Motor neuron (in vitro differentiated cells): Measurements from ENCODE around the gene POLR1C. TPM values are rescaled to one million over a fixed set of nuclear protein-coding genes. Genes with fewer than 3 reads are reported as not detected.

Experiments used
- ATAC-seq, 8 experiments: fragments of 200-7000 bp; cut with Tn5 transposase; replicated peaks in 6 of 8; 2 replicates each; pipeline ENCODE4 v1.8.0; 2021; ENCODE audit warnings: mild to moderate bottlenecking in 8 of 8, moderate library complexity in 8 of 8
- H3K27ac ChIP-seq, 2 donors: fragments of 250-450 bp; sonication (Bioruptor Pico); 2 replicates each; pipeline ENCODE4 v1.9.0; 2021; ENCODE audit warnings: antibody characterized with exemption in 2 of 2, mild to moderate bottlenecking in 2 of 2, moderate library complexity in 1 of 2
- H3K4me1 ChIP-seq, 2 donors: fragments of 250-450 bp; sonication (Bioruptor Pico); replicated peaks in 1 of 2; 2 replicates each; pipeline ENCODE4 v1.6.1; 2021; ENCODE audit warnings: antibody characterized with exemption in 2 of 2, mild to moderate bottlenecking in 2 of 2, moderate library complexity in 1 of 2
- H3K4me3 ChIP-seq, 5 donors: fragments of 250-450 bp; sonication (Bioruptor Pico); 2 replicates each; pipeline ENCODE4 v1.9.0; 2021; ENCODE audit warnings: antibody characterized with exemption in 5 of 5, mild to moderate bottlenecking in 5 of 5, moderate library complexity in 4 of 5
- WGBS, 10 experiments: fragments of 450-650 bp; shearing (Covaris generic); methylation state at CpG; one replicate each; pipeline ENCODE4 v1.0.0; 2022; 5-methylcytosine and 5-hydroxymethylcytosine counted together
- in situ Hi-C, 9 experiments: fragments of 400-800 bp; cut with MboI; loops; one replicate each; pipeline ENCODE4 v1.15.0; 2021; ENCODE audit warnings: low sequenced_read_pairs in 9 of 9, low pct_unique_long_range_greater_than_20kb in 2 of 9; ENCODE audit not compliant: unreplicated experiment in 9 of 9
- total RNA-seq, 8 experiments: library from RNA; unstranded; fragments of 300-600 nt; gene quantifications; 2 replicates each; pipeline versions ENCODE4 v1.2.3 to v1.2.4, GENCODE V29; 2022

POLR1C gene
- total RNA-seq, 8 experiments from 2014 or later: 27.7 to 56.9 (median 41.8) TPM

- Histone ChIP-seq H3K27ac (peak overlapping the region; percentile 2 to 65), H3K4me1 (peaks cover 9 to 25% of the 10 kb centered on the region in 2 donors), H3K4me3 (peak overlapping the region; percentile 50 to 91 (median 59))
- no peak for ATAC-seq
- in situ Hi-C loops: no loop called here
- 0 to 44% (median 11%) methylated on average over 1 to 3 of the region's 3 CpGs; no CpG with 5 or more reads in 2 of the 10 experiments for WGBS, 10 experiments
Measured at GRCh38 chr6:43478008-43478372, 38.9 kb upstream of the POLR1C start.

DNA sequence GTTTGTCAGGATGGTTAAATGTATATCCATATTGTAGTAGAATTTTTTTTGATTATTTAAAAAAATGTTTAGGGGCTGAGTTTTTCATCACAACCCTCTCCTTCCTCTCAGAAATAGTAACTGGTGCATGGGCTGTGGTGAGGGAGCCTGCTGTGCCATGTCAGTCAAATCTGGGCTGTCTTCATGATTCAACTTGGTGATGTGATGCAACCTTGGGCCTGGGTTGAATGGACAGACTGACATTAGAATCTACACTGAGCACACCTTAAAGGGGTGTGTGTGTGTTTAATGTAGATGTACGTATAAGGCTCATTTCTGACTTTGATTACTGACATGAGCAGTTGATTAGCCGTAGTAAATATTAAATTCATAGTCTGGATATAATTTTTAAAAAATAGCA is 35.8 kb upstream of the POLR1C start:
- WGBS, 10 experiments: 25 to 100% (median 85%) methylated on average over 1 to 2 of the region's 2 CpGs; no CpG with 5 or more reads in 1 of the 10 experiments
- peak in 1 of 8 experiments; percentile 8 for ATAC-seq
- Histone ChIP-seq H3K4me1 (peaks cover 6 to 16% of the 10 kb centered on the region in 2 donors), H3K27ac (no peak overlapping the region), H3K4me3 (no peak overlapping the region)
- in situ Hi-C loops: no loop called here

DNA sequence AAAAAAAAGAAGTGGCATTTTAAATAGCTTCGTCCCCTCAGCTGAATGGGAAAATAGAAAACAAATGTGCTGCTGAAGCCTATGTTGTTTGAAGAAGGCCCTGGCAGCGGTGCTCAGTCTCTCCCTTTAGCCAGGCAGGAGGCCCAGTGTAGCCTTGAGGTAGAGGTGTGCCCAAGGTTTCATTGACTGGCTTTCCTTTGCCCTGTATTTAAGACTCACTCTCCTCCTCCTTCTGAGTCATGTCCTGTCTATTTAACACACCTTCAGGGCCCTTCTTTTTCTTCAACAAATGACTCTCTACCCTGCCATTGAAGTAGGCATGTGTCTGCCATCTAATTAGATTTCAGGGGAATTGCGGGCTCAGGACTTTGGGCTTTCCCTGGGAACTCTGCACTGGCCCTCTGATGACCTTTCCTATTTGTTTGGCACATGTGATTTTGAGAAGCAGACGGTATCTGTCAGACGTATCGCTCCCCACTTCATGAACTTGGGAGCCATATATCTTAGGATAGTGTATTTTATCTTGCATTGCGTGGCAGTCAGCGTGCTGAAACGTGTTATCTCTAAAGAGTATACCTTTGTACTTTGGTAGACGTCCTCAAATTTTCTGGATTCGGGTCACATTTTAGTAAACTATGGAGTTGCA is 35.2 kb upstream of the POLR1C start:
- Histone ChIP-seq H3K4me3 (no peak overlapping the region), H3K27ac (no peak overlapping the region), H3K4me1 (peaks cover 6 to 13% of the 10 kb centered on the region in 2 donors)
- ATAC-seq: peak in 1 of 8 experiments; percentile 4
- in situ Hi-C loops: no loop called here
- WGBS, 10 experiments: 65 to 94% (median 87%) methylated on average over 2 to 11 of the region's 11 CpGs

GRCh38 chr6:43488667-43489276 is 28.1 kb upstream of the POLR1C start:
- no peak overlapping the region for H3K27ac ChIP-seq
- WGBS, 10 experiments: 17 to 100% (median 92%) methylated on average over 1 to 2 of the region's 4 CpGs; no CpG with 5 or more reads in 5 of the 10 experiments
- H3K4me1 ChIP-seq: no peaks in the 10 kb centered on the region
- no peak for ATAC-seq
- H3K4me3 ChIP-seq: no peak overlapping the region
- in situ Hi-C loops: no loop called here

DNA sequence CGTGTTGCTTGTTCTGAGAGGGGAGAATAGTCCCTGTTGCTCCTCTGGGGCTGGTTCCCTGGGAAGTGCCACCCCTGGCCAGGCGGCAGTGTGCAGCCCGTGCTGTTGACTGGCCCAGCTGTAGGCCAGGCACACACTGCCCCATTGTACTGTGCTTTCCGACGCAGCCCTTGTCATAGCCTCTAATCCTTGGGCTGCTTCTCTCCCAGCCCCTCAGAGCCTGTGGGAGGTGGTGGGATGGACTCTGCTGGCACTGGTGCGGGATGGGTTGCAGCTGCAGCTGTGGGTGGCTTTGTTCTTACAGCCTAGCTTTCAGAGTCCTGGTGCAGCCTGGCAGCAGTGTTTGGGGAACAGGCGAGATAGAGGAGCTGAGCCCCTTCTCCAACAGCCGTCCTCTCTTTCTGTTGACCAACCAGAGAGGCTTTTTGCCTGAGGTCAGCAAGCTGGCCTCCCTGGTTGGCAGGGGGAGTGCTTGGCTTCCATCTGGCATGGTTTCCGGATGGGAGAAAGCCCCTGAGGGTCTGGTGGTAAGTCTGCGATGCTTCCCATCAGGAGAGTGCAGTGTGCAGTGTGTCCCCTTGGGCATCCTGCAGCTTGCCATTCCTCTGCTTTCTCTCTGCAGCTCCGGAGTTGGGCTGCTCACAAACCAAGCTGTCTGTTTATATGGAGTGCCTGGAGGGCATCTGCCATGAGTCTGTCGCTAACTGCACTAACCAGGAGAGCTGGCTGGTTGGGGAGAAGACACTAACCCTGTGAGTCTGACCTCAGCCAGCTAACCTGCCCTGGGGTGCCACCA is 27.4 kb upstream of the POLR1C start:
- in situ Hi-C loops: no loop called here
- H3K4me1 ChIP-seq: no peaks in the 10 kb centered on the region
- peak in 1 of 8 experiments; percentile 17 for ATAC-seq
- no peak overlapping the region for H3K4me3 ChIP-seq
- 80 to 100% (median 100%) methylated on average over 1 to 2 of the region's 12 CpGs; no CpG with 5 or more reads in 4 of the 10 experiments for WGBS, 10 experiments
- H3K27ac ChIP-seq: no peak overlapping the region

- WGBS, 10 experiments: 63 to 100% (median 98%) methylated on average over 1 to 5 of the region's 6 CpGs; no CpG with 5 or more reads in 6 of the 10 experiments
- no peaks in the 10 kb centered on the region for H3K4me1 ChIP-seq
- in situ Hi-C loops: no loop called here
- H3K27ac ChIP-seq: no peak overlapping the region
- ATAC-seq: no peak
- H3K4me3 ChIP-seq: no peak overlapping the region
Measured at GRCh38 chr6:43490523-43490939, 26.4 kb upstream of the POLR1C start.

- ATAC-seq: peak in 4 of 8 experiments; percentile 67 to 88 (median 76)
- H3K4me3 ChIP-seq: no peak overlapping the region
- 0 to 100% (median 68%) methylated on average over 1 to 5 of the region's 10 CpGs; no CpG with 5 or more reads in 5 of the 10 experiments for WGBS, 10 experiments
- no peak overlapping the region for H3K27ac ChIP-seq
- H3K4me1 ChIP-seq: no peaks in the 10 kb centered on the region
- in situ Hi-C loops: no loop called here
Measured at GRCh38 chr6:43491750-43492661, 24.9 kb upstream of the POLR1C start.

- ATAC-seq: peak in 4 of 8 experiments; percentile 9 to 48 (median 28)
- H3K4me1 ChIP-seq: no peaks in the 10 kb centered on the region
- no peak overlapping the region for H3K4me3 ChIP-seq
- no peak overlapping the region for H3K27ac ChIP-seq
- in situ Hi-C loops: no loop called here
- WGBS, 10 experiments: 60 to 100% (median 100%) methylated on average over 1 to 2 of the region's 3 CpGs; no CpG with 5 or more reads in 7 of the 10 experiments
Measured at GRCh38 chr6:43492673-43493072, 24.2 kb upstream of the POLR1C start.

GRCh38 chr6:43493230-43493629 is 23.7 kb upstream of the POLR1C start:
- Histone ChIP-seq H3K4me3 (no peak overlapping the region), H3K27ac (no peak overlapping the region), H3K4me1 (no peaks in the 10 kb centered on the region)
- ATAC-seq: no peak
- 40 to 100% (median 80%) methylated on average over 1 to 2 of the region's 2 CpGs; no CpG with 5 or more reads in 5 of the 10 experiments for WGBS, 10 experiments
- in situ Hi-C loops: no loop called here

- H3K4me3 ChIP-seq: no peak overlapping the region
- in situ Hi-C loops: no loop called here
- H3K4me1 ChIP-seq: no peaks in the 10 kb centered on the region
- WGBS, 10 experiments: 91 to 100% (median 97%) methylated on average over 1 to 7 of the region's 7 CpGs; no CpG with 5 or more reads in 3 of the 10 experiments
- no peak overlapping the region for H3K27ac ChIP-seq
- no peak for ATAC-seq
Measured at GRCh38 chr6:43493833-43494232, 23.1 kb upstream of the POLR1C start.

GRCh38 chr6:43494321-43494720 is 22.6 kb upstream of the POLR1C start:
- H3K27ac ChIP-seq: no peak overlapping the region
- no peaks in the 10 kb centered on the region for H3K4me1 ChIP-seq
- in situ Hi-C loops: no loop called here
- H3K4me3 ChIP-seq: no peak overlapping the region
- 90 to 100% (median 100%) methylated on average over 2 to 3 of the region's 6 CpGs; no CpG with 5 or more reads in 5 of the 10 experiments for WGBS, 10 experiments
- ATAC-seq: no peak

GRCh38 chr6:43494766-43495165 is 22.1 kb upstream of the POLR1C start:
- in situ Hi-C loops: no loop called here
- ATAC-seq: no peak
- WGBS, 10 experiments: 20 to 100% (median 100%) methylated on average over 1 to 2 of the region's 4 CpGs; no CpG with 5 or more reads in 6 of the 10 experiments

More at GRCh38 chr6:43494766-43495165, 22.1 kb upstream of the POLR1C start:
- H3K4me3 ChIP-seq: no peak overlapping the region
- no peak overlapping the region for H3K27ac ChIP-seq
- no peaks in the 10 kb centered on the region for H3K4me1 ChIP-seq
